Activated CD4-positive, alpha-beta T cell treated with anti-CD3 and anti-CD28 coated beads, Interleukin-2, Interleukin-6, amounts not matched to agents 100 ng/mL and 50 ng/mL, durations not matched to agents 16 hours and 8 hours (primary cell): ENCODE results near the gene TAS2R46.
"Not testable (repeated sequence)": the region's sequence is repeated elsewhere in the genome, so short reads cannot be mapped to it uniquely, and the experiment has no call there.

Source experiments
- DNase-seq: peaks from one replicate; pipeline ENCODE4 v3.0.0-alpha.2; 2020

The TAS2R46 gene

GRCh38 chr12:11062194-11062593, at the start of gene TAS2R46:
Gene TAS2R46, minus strand, starts transcription at chr12:11062294. Its CDS starts 0 bp downstream, at chr12:11062294.
- not testable (repeated sequence) for DNase-seq

GRCh38 chr12:11111213-11111612, 49.1 kb upstream of the TAS2R46 start:
- peak; percentile 7 for DNase-seq

- DNase-seq = no peak
These were observed 46.8 kb upstream of the TAS2R46 start for GRCh38 chr12:11108862-11109261.

DNA sequence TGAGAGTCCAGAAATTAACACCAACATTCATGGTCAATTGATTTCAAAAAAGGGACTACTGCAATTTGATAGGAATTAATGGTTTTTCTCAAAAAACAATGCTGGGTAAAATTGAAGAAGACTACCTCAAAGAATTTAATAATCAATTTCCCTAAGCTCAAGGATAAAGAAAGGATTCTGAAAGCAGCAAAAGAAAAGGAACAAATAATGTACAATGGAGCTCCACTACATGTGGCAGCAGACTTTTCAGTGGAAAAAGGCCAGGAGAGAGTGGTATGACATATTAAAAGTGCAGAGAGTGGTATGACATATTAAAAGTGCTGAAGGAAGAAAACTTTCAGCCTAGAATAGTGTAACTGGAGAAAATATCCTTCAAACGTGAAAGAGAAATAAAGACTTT, 45.6 kb upstream of the TAS2R46 start:
- no peak for DNase-seq

DNA sequence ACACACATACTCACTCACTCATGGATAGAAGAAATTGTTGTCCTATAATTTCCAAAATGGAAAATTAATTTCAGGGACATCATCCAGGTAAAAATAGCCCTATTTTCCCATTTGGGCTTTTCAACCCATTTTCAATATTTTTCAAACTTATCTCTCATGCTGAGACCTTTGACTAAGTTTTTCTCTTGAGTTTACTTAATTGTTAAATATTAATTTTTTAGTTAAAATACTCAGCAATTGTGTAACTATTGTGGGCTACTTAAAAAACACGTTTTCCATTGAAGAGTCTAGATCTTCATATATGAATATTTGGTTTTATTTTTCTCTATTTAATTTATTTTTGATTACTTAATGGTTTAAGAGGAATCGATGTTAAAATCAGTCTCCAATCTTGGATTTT, 44.2 kb upstream of the TAS2R46 start:
- DNase-seq = no peak

GRCh38 chr12:11105546-11105945, 43.5 kb upstream of the TAS2R46 start:
- no peak for DNase-seq

DNA sequence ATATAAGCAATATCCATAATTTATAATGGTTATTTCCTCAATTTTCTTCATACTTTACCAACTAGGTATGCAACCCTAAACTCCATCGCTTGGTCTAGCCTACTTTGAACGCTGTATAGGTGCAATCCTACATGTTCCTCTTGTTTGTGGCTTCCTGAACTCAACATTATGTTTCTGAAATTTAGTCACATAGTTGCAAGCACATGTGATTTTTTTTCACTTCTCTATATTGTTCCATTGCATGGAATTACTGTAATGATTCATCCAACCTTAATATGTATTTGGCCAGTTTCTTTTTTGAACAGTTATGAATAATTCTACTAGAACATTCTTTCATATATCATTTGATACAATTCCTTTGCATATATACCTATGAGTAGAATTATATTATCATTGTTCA, 32.8 kb upstream of the TAS2R46 start:
- not testable (repeated sequence) for DNase-seq

DNA sequence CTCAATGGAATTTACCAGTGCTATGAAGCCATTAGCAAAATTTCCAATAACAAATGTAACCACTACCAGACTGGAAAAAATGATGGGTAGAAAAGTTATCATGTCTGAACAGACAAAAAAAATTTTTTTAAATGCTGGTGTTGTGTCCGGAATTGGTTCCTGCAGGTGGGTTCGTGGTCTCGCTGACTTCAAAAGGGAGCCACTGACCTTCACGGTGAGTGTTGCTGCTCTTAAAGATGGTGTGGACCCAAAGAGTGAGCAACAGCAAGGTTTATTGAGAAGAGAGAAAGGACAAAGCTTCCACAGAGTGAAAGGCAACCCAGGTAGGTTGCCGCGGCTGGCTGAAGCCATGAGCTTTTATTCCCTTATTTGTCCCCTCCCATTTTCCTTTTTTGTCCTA, 30.0 kb upstream of the TAS2R46 start, which contains the start of gene TAS2R43:
TAS2R43 (minus strand) TSS at position 186 of the 400 bp plus-strand sequence; CDS start at position 102, 84 bp downstream.
- DNase-seq = no peak

DNA sequence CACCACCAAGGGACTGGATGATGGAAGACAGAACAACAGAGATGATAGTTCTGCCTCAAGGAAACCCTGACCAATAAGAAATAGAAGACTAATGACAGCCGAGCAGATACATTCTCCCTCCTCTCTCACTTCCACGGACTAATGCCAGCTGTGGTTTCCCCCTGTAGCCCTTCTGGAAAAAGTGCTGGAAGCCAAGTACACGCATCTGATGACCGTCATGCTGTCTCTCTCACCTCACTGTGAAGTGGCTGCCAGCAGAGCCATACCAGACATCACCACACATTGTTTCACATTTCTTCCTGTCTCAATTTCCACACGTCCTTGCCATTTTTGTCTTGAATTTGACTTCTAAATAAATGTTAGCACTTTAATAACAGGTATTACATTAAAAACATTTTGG, 27.2 kb upstream of the TAS2R46 start:
- DNase-seq = no peak

DNA sequence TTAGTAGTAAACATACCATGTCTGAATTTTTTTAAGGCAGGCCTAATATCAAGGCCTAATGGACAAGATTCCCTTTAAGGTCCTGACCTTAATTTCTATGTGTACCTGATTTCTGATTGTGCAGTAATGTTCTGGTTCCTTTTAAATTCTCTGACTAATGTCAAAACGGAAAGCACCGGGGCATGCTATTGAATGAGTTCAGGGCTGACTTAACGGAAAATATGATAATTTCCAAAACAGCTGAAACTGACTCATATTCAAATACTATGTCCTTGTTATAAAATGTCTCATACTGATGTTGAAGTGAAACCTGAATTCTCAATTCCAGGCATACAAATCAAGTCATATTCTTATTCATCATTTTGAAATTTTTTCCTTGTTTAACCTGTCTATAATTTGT, 23.3 kb upstream of the TAS2R46 start:
- peak; percentile 21 for DNase-seq

- no peak for DNase-seq
These were observed 19.9 kb upstream of the TAS2R46 start for GRCh38 chr12:11081987-11082386.

DNA sequence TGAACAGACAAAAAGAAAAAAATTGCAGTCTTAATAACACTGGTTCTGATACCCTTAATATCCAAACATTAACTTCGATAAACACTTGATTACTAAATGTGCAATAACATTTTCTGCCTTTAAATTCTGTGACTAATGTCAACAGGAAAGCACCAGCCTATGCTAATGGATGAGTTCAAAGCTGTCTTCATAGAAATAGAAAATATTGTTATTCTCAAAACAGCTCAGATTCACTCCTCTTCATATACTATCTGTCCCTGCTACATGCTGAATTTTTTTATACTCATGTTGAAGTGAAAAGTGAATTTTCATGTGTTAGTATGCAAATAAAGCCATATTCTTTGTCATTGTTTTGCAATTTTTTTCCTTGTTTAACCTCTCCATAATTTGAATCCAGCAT, 16.2 kb upstream of the TAS2R46 start:
- no peak for DNase-seq

DNA sequence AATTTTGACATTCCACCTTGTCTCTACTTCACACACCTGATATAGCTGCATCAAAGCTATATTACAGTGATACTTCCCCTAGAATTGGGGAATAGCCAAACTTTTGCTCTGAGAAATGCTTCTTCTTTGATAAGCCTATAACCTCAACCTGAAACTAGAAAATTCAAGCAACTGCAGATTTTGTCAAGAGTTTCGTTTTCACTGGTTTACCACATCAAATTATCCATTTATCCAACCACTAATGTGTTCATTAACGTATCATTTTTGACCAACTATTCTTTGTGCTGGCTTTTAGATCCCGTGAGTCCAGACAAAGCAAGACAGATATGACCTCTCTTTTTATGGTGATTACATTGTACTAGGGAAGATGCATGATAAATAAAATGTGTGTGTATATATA, 13.5 kb upstream of the TAS2R46 start:
- DNase-seq = no peak

DNA sequence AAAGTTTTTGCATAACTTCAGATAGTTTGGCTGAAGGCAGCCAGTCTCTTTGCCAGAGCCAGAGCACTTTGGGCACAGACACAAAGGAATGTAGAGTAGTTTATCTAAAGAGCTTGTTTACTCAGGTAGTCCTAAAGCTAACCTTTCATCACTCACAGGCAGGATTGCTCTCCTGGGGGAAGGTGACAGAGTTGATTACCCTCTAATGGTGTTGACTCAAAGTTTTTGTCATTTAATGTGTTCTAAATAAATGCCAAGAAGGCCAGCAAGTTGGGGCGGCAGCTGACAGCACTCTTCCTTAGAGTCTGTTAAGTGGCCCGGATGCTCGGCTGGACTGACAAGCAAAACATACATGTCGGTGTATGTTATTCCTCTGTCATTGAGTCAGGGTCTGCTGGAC, 9.3 kb upstream of the TAS2R46 start:
- no peak for DNase-seq

DNA sequence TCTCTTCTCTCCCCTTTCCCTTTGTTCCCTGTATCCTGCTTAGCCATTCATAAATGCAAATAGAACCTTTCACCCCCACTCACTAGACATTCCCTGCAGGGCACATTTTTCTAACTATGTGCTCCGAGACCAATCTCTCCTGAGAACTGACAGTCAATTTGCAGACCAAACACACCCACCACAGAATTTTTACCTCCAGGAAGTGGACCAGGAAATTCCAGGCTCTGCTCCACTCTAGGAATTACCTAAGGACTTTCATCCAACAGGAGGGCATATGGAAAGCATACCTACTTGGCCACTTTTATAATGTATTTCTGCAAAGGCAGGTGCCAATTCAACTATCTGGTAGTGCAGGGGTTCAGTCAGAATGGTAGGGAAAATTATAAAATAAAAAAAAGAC, 8.9 kb upstream of the TAS2R46 start:
- no peak for DNase-seq

DNA sequence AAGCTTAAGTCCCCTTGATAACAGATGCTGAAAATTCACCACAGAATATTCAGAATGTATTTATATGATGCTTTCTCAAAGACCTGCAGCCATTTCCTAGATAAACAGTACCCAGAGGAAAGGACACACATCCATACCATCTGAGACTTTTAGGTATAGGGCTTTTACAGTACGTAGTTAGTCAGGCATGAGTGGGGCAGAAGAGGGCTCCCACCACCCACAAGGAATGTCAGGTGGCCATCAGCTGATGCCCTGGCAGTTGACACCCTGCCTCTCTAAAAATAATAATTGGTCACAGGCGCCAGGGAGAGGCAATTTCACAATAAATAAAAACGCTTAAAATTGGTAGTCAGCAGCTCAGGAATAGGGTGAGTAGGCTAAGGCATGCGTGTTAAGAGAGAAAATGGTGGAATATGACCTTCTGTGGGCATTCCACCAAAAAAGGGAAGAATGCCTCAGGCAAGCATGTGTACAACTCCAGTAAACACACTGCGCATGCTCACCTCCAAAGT, 7.8 kb upstream of the TAS2R46 start:
- no peak for DNase-seq

GRCh38 chr12:11067514-11067913, 5.4 kb upstream of the TAS2R46 start:
- no peak for DNase-seq

GRCh38 chr12:11059784-11060183, 2.3 kb downstream of the TAS2R46 start:
- no peak for DNase-seq

DNA sequence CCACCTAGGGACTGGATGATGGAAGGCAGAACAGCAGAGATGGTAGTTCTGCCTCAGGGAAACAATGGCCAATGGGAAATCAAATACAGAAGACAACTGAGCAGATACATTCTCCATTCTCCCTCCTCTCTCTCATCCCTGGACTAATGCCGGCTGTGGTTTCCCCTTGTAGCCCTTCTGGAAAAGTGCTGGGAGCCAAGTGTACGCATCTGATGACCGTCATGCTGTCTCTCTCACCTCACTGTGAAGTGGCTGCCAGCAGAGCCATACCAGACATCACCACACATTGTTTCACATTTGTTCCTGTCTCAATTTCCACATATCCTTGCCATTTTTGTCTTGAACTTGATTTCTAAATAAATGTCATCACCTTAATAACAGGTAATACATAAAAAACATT, 3.1 kb downstream of the TAS2R46 start:
- DNase-seq = no peak

- no peak for DNase-seq
These were observed 6.8 kb downstream of the TAS2R46 start for GRCh38 chr12:11055306-11055705.

- DNase-seq = not testable (repeated sequence)
These were observed 12.1 kb downstream of the TAS2R46 start for GRCh38 chr12:11049806-11050531.

DNA sequence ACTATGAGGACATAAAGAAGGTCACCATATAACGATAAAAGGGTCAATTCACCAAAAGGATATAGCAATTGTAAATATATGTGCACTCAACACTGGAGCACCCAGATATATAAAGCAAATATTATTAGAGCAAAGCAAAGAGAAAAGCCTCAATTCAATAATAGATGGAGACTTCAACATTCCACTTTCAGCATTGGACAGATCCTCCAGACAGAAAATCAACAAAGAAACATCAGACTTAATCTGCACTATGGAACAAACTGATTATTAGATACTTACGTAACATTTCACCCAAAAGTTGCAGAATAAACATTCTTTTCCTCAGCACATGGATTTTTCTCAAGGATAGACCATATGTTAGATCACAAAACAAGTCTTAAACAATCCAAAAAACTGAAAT, 20.7 kb downstream of the TAS2R46 start:
- DNase-seq = not testable (repeated sequence)

DNA sequence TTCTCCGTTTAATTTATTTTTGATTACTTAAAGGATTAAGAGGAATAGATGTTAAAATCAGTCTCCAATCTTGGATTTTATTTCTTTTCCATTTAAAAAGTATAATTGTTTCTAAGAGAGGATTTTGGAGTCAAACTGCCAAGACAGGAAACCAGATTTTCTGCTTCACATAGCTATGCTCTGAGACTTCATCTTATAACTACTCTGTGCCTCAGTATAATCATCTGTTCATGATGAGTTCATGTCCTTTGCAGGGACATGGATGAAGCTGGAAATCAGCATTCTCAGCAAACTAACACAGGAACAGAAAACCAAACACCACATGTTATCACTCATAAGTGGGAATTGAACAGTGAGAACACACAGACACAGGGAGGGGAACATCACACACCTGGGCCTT, 21.9 kb downstream of the TAS2R46 start:
- DNase-seq = no peak

GRCh38 chr12:11039171-11039570, 22.9 kb downstream of the TAS2R46 start:
- no peak for DNase-seq

GRCh38 chr12:11033959-11034358, 28.1 kb downstream of the TAS2R46 start:
- DNase-seq = not testable (repeated sequence)
